ENCODE data around the gene TRIM21.

DNA sequence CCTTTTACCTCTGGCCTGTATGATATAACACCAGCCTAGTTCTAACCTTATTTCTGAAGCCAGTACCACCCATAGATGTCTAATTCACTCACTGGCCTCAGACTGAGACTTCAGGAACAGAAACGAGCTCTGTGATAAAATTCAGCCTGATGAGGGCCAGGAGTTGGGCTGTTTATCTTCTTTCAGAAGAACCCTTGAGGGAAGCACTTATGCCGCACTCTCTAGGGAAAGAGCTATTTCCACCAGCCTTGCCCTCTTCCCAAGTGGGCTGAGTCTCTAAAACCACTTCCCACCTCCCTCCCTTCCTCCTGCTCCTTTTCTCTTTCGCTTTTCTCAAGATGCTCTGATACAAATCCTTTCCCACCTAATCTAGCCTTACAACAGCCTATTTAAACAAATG is 23.3 kb downstream of the TRIM21 start:
- TF ChIP-seq CTCF (IDR thresholded peaks at IDR 0.05; ENCODE audit: low read length), result no peak
- no peak for TF ChIP-seq EZH2phosphoT487 (IDR thresholded peaks at IDR 0.05; ENCODE audit: low read length)
